Hepatocyte (in vitro differentiated cells): ENCODE data around the gene MCAT. TPM values are rescaled to one million over a fixed set of nuclear protein-coding genes. Genes with fewer than 3 reads are reported as not detected.

Source experiments
- DNase-seq: peaks from one replicate; pipeline ENCODE4 v3.0.0-alpha.2; 2016; ENCODE audit warnings: low spot score
- H2AFZ ChIP-seq: fragments of 200-600 bp; sonication (generic); 2 replicates; pipeline ENCODE4 v1.6.0; 2016; ENCODE audit warnings: antibody characterized with exemption, mild to moderate bottlenecking
- H3K27ac ChIP-seq: fragments of 200-600 bp; sonication (generic); 2 replicates; pipeline ENCODE4 v1.5.1; 2016; ENCODE audit warnings: mild to moderate bottlenecking
- H3K27me3 ChIP-seq: fragments of 200-600 bp; sonication (generic); 2 replicates; pipeline ENCODE4 v1.6.1; 2016
- H3K36me3 ChIP-seq: fragments of 200-600 bp; sonication (generic); replicated peaks from 2 replicates; pipeline ENCODE4 v1.5.1; 2016; ENCODE audit warnings: low read depth; ENCODE audit not compliant: insufficient read depth
- H3K4me1 ChIP-seq: fragments of 200-600 bp; sonication (generic); 2 replicates; pipeline ENCODE4 v1.5.1; 2016; ENCODE audit warnings: mild to moderate bottlenecking, moderate library complexity; ENCODE audit not compliant: insufficient read depth
- H3K4me2 ChIP-seq: fragments of 200-600 bp; sonication (generic); 2 replicates; pipeline ENCODE4 v1.6.0; 2016
- H3K4me3 ChIP-seq: fragments of 200-600 bp; sonication (generic); 2 replicates; pipeline ENCODE4 v1.5.1; 2016; ENCODE audit warnings: mild to moderate bottlenecking
- H3K79me2 ChIP-seq: fragments of 200-600 bp; sonication (generic); 2 replicates; pipeline ENCODE4 v1.6.0; 2017; ENCODE audit warnings: mild to moderate bottlenecking
- H3K9me2 ChIP-seq: fragments of 200-600 bp; sonication (generic); replicated peaks from 2 replicates; pipeline ENCODE4 v1.6.0; 2017; ENCODE audit warnings: mild to moderate bottlenecking; ENCODE audit not compliant: insufficient read depth
- H3K9me3 ChIP-seq: fragments of 200-600 bp; sonication (generic); 2 replicates; pipeline ENCODE4 v1.5.1; 2016; ENCODE audit warnings: low read depth, mild to moderate bottlenecking
- H4K20me1 ChIP-seq: fragments of 200-600 bp; sonication (generic); 2 replicates; pipeline ENCODE4 v1.6.0; 2016; ENCODE audit warnings: mild to moderate bottlenecking; ENCODE audit not compliant: insufficient read depth, poor library complexity, severe bottlenecking
- CTCF ChIP-seq: fragments of 200-600 bp; sonication (generic); IDR thresholded peaks from 2 replicates; pipeline ENCODE4 v1.5.1; 2016; ENCODE audit warnings: antibody characterized with exemption, mild to moderate bottlenecking; ENCODE audit not compliant: poor library complexity
- EZH2 ChIP-seq: fragments of 200-600 bp; sonication (generic); IDR thresholded peaks from 2 replicates; pipeline ENCODE4 v1.6.1; 2016; ENCODE audit warnings: antibody characterized with exemption, mild to moderate bottlenecking, borderline replicate concordance
- EZH2phosphoT487 ChIP-seq: fragments of 200-600 bp; sonication (generic); IDR thresholded peaks from one replicate; pipeline ENCODE4 v1.6.1; 2018; ENCODE audit warnings: antibody characterized with exemption, mild to moderate bottlenecking, low read depth, moderate library complexity; ENCODE audit not compliant: unreplicated experiment, severe bottlenecking
- WGBS: methylation state at CpG from one replicate; pipeline ENCODE4 v1.1.6; 2016; ENCODE audit warnings: low lambda C conversion rate; ENCODE audit errors: missing lambda C conversion rate; 5-methylcytosine and 5-hydroxymethylcytosine counted together
- polyA plus RNA-seq: library from polyadenylated mRNA; unstranded; fragments of >200 nt; fragmentation: Nextera tagmentation; extraction: Ambion mirVana; gene quantifications from 2 replicates; pipeline ENCODE4 v1.2.1, GENCODE V29; 2016
- total RNA-seq: library from RNA; depleted of rRNA; stranded (reverse); fragments of >200 nt; gene quantifications from 2 replicates; pipeline ENCODE4 v1.2.3, GENCODE V29; 2014

Gene MCAT
- total and polyA plus RNA-seq, 2 experiments from 2014 or later = 16.9 to 24.9 TPM

GRCh38 chr22:43085658-43086606 lies 57.3 kb downstream of the MCAT start:
- TF ChIP-seq EZH2phosphoT487 (no peak), EZH2 (no peak), CTCF (no peak)
- Histone ChIP-seq H2AFZ (no peak overlapping the region), H3K4me1 (no peaks in the 10 kb centered on the region), H3K36me3 (no peaks in the 10 kb centered on the region), H3K9me3 (no peaks in the 10 kb centered on the region), H3K27ac (no peak overlapping the region), H3K4me2 (no peak overlapping the region), H4K20me1 (no peaks in the 10 kb centered on the region), H3K4me3 (no peak overlapping the region), H3K79me2 (peaks cover 3% of the 10 kb centered on the region), H3K27me3 (no peaks in the 10 kb centered on the region), H3K9me2 (no peaks in the 10 kb centered on the region)
- DNase-seq = no peak
- WGBS = 85% methylated on average over 19 of the region's 19 CpGs

Other genes starting within 250 kb of the MCAT start
- 77.7 and 87.4 TPM in 2 replicates for gene PACSIN2, start 128.2 kb downstream of the MCAT start, total RNA-seq
- 85.5 and 86.3 TPM in 2 replicates for gene PACSIN2, start 128.2 kb downstream of the MCAT start, polyA plus RNA-seq
- gene TTLL1, start 54.0 kb downstream of the MCAT start, total RNA-seq = 4.9 and 6.4 TPM in 2 replicates
- gene TTLL1, start 54.0 kb downstream of the MCAT start, polyA plus RNA-seq = 8.7 and 9.5 TPM in 2 replicates
- gene BIK, start 32.6 kb downstream of the MCAT start, total RNA-seq = 2.0 and 10.6 TPM in 2 replicates
- 15.5 and 17.7 TPM in 2 replicates for gene BIK, start 32.6 kb downstream of the MCAT start, polyA plus RNA-seq
- gene TSPO, start 8.2 kb upstream of the MCAT start, total RNA-seq = 61.8 and 65.3 TPM in 2 replicates
- 131 and 138 TPM in 2 replicates for gene TSPO, start 8.2 kb upstream of the MCAT start, polyA plus RNA-seq
- 39.6 and 40.9 TPM in 2 replicates for gene TTLL12, start 43.7 kb upstream of the MCAT start, total RNA-seq
- gene TTLL12, start 43.7 kb upstream of the MCAT start, polyA plus RNA-seq = 41.9 and 50.3 TPM in 2 replicates
- 0.96 and 2.1 TPM in 2 replicates for gene SCUBE1, start 200.0 kb upstream of the MCAT start, total RNA-seq
- 2.2 and 3.0 TPM in 2 replicates for gene SCUBE1, start 200.0 kb upstream of the MCAT start, polyA plus RNA-seq